SU-DHL-6 (cell line): Measurements from ENCODE around the gene RECK.

Source experiments
- EZH2phosphoT487 ChIP-seq: fragments of 200-600 bp; sonication (generic), shearing (Covaris generic); conservative IDR thresholded peaks from 2 replicates; pipeline ENCODE4 v1.6.1; 2018; ENCODE audit warnings: mild to moderate bottlenecking, antibody characterized with exemption, low read length, moderate library complexity, mixed read lengths
- TF ChIP-seq, protein P1 (sequence below): fragments of 200-600 bp; sonication (generic); IDR thresholded peaks from one replicate; pipeline ENCODE4 v1.5.1; 2017; ENCODE audit warnings: antibody characterized with exemption, mild to moderate bottlenecking, low read length, moderate library complexity; ENCODE audit not compliant: insufficient read depth, poor library complexity, severe bottlenecking

DNA sequence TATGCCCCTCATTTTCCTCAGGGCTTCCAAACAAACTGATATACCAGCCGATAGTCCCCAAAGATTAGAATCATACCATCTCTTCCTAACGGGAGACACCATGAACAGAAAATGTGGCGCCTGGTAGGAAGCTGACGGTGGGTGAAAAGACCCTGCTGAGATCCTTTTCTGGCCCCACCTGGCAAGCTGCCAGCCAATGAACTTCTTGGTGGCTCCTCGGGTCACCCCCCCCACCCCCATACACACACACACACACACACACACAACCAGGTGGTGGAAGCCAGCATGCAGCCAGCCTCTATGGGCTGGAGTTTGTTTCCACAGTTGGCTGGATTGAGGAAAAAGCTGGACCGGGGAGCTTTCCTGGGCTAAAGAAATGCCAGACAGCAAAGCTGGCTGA lies 127.7 kb downstream of the RECK start:
- TF ChIP-seq, protein P1, sequence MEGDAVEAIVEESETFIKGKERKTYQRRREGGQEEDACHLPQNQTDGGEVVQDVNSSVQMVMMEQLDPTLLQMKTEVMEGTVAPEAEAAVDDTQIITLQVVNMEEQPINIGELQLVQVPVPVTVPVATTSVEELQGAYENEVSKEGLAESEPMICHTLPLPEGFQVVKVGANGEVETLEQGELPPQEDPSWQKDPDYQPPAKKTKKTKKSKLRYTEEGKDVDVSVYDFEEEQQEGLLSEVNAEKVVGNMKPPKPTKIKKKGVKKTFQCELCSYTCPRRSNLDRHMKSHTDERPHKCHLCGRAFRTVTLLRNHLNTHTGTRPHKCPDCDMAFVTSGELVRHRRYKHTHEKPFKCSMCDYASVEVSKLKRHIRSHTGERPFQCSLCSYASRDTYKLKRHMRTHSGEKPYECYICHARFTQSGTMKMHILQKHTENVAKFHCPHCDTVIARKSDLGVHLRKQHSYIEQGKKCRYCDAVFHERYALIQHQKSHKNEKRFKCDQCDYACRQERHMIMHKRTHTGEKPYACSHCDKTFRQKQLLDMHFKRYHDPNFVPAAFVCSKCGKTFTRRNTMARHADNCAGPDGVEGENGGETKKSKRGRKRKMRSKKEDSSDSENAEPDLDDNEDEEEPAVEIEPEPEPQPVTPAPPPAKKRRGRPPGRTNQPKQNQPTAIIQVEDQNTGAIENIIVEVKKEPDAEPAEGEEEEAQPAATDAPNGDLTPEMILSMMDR, result no peak
- TF ChIP-seq EZH2phosphoT487, result no peak
